SK-N-SH treated with all-trans-retinoic acid at 6 μM for 48 hours (cell line): ENCODE measurements around the gene SH3BP5.

ENCODE experiments used
- ARNTL ChIP-seq: fragments of 450-650 bp; formaldehyde crosslinking; IDR thresholded peaks from 2 replicates; pipeline ENCODE4 v1.5.0; 2020; ENCODE audit warnings: low read depth, mild to moderate bottlenecking, moderate library complexity, borderline replicate concordance
- BACH2 ChIP-seq: fragments of 250-450 bp; sonication (Bioruptor Pico); IDR thresholded peaks from 2 replicates; pipeline ENCODE4 v1.9.0; 2021; ENCODE audit warnings: mild to moderate bottlenecking, borderline replicate concordance
- CREB5 ChIP-seq: fragments of 250-450 bp; sonication (Bioruptor Pico); IDR thresholded peaks from 2 replicates; pipeline ENCODE4 v1.5.1; 2020; ENCODE audit warnings: low read depth, mild to moderate bottlenecking, moderate library complexity
- ISL1 ChIP-seq: fragments of 250-450 bp; sonication (Bioruptor Pico); IDR thresholded peaks from 2 replicates; pipeline ENCODE4 v2.1.2; 2022; ENCODE audit warnings: mild to moderate bottlenecking, moderate library complexity
- OSR1 ChIP-seq: fragments of 250-450 bp; sonication (Bioruptor Pico); IDR thresholded peaks from 2 replicates; pipeline ENCODE4 v1.8.0; 2022; ENCODE audit warnings: moderate library complexity, mild to moderate bottlenecking, inconsistent platforms
- PATZ1 ChIP-seq: fragments of 250-450 bp; sonication (Bioruptor Pico); IDR thresholded peaks from 2 replicates; pipeline ENCODE4 v1.8.0; 2020; ENCODE audit warnings: mild to moderate bottlenecking, moderate library complexity, borderline replicate concordance
- TCF4 ChIP-seq: fragments of 250-450 bp; sonication (Bioruptor Pico); IDR thresholded peaks from 2 replicates; pipeline ENCODE4 v1.8.0; 2021; ENCODE audit warnings: mild to moderate bottlenecking, moderate library complexity, borderline replicate concordance
- ZNF70 ChIP-seq: fragments of 450-650 bp; formaldehyde crosslinking; IDR thresholded peaks from 2 replicates; pipeline ENCODE4 v1.5.0; 2020; ENCODE audit warnings: mild to moderate bottlenecking, moderate library complexity
- ZNF8 ChIP-seq: fragments of 450-650 bp; formaldehyde crosslinking; IDR thresholded peaks from 2 replicates; pipeline ENCODE4 v1.5.0; 2020; ENCODE audit warnings: mild to moderate bottlenecking, moderate library complexity

DNA sequence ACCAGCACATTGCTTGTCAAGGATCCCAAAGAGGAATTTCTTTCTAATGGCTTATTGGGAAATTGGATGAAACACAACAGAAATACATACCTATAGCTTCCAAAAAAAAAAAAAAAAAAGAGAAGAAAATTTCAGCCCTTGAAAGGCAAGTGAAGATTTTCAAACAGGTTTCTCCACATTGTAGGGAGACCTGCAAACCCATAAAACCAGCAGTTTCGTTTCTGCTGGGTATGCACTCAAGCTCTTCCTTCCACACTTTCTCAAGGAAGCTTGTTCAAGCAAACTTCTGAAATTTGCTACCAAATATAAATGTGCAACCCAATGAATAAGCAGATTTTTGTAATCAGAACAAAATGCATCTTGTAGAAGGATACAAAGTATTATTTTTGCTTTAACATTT lies 15.9 kb upstream of the SH3BP5 start:
- TF ChIP-seq PATZ1 (CRISPR knock-in tag) (no peak), BACH2 (CRISPR knock-in tag) (no peak), ZNF70 (CRISPR knock-in tag) (no peak), ISL1 (CRISPR knock-in tag) (no peak), OSR1 (CRISPR knock-in tag) (no peak), ARNTL (CRISPR knock-in tag) (no peak), ZNF8 (CRISPR knock-in tag) (no peak), TCF4 (CRISPR knock-in tag) (no peak), CREB5 (no peak)
